SKM-1 (cell line): ENCODE data around the gene ZNF839.
"Not testable (repeated sequence)": the region's sequence is repeated elsewhere in the genome, so short reads cannot be mapped to it uniquely, and the experiment has no call there.

ENCODE experiments used
- DNase-seq: peaks from one replicate; lab custom pipeline; 2025; ENCODE audit not compliant: unreplicated experiment; lab: John Stamatoyannopoulos, UW

ZNF839 gene

GRCh38 chr14:102333795-102334705 lies 14.5 kb downstream of the ZNF839 start:
- no peak for DNase-seq

DNA sequence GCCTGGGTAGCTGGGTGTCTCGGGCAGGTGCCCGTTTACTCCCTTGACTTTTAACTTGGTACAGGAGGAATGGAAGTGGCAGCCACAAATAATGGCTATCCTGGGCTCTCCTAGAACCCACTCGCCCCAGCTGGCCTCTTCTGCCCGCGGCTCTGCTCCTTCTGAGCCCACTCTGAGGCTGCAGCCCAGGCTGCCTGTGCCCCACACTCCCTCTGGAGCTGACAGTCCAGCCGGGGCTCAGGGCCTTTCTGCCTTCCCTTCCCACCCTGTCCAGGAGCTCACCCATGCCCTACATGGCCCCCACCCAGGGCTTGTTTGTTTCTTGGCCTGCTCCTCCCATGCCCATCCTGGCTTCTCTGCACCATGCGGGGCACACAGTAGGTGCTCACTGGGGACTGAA lies 15.6 kb downstream of the ZNF839 start:
- no peak for DNase-seq

GRCh38 chr14:102338724-102339123 lies 19.2 kb downstream of the ZNF839 start:
- DNase-seq: no peak

DNA sequence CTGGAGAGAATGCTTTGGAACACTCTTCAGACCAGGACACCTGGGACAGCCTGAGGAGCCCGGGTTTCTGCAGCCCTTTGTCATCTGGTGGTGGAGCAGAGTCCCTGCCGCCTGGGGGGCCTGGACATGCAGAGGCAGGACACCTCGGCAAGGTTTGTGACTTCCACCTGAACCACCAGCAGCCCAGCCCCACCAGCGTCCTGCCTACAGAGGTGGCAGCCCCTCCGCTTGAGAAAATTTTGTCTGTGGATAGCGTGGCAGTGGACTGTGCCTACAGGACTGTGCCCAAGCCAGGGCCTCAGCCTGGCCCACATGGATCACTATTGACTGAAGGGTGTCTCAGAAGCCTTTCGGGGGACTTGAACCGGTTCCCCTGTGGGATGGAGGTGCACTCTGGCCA lies 22.0 kb downstream of the ZNF839 start:
- DNase-seq: no peak

GRCh38 chr14:102342238-102342637 lies 22.7 kb downstream of the ZNF839 start:
- DNase-seq: no peak

DNA sequence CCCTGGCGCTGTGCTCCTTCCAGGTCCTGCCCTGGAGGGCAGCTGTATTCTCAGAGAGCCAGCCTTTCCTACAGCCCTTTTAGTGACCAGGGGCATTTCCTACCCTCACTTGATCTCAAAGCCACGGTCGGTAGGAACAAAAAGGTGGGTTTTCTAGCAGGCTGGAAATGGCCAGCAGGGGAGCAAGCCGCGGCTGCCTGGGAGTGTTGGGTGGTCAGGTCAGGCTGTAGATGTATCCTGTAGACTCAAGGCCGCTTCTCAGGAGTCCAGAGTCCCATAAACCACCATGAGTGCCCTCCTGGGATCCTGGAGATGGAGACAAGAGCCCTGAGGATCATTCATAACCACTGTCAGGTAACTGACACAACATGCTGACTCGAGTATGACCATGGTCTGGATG lies 24.5 kb downstream of the ZNF839 start:
- DNase-seq: no peak

DNA sequence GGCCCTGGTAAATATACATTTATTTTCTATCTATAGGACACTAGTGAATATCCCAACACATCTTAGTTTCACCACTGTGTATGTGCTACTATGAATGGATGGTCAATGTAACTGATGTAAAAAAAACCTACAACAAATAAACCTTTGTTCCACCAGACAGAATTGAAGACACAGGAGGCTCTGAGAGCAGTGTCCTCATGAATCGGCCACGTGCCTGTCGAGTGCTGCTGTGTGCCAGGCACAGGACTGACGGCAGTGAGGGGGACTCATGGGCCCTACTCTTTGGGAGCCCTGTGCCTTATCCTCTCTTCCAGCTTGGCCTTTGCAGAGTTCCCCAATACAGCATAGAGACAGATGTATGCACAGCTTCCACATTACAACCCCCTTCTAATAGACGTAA lies 24.9 kb downstream of the ZNF839 start:
- DNase-seq: no peak

DNA sequence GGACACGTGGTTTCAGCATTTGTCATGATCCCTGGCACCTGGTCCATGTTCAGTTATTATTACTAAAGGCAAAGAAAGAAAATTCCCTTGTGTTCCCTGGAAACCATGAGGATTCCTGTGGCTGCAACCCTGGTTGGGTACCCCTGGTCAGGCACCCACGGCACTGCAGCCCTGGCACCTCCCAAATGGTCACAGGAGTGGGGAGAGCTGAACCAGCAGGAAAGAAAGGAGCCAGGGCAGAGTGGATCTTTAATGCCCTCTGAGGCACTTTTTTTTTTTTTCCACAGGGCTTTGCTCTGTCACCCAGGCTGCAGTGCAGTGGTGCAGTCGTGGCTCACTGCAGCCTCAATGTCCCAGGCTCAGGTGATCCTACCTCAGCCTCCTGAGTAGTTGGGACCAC lies 25.7 kb downstream of the ZNF839 start:
- DNase-seq: no peak

GRCh38 chr14:102346645-102347044 lies 27.1 kb downstream of the ZNF839 start:
- no peak for DNase-seq

DNA sequence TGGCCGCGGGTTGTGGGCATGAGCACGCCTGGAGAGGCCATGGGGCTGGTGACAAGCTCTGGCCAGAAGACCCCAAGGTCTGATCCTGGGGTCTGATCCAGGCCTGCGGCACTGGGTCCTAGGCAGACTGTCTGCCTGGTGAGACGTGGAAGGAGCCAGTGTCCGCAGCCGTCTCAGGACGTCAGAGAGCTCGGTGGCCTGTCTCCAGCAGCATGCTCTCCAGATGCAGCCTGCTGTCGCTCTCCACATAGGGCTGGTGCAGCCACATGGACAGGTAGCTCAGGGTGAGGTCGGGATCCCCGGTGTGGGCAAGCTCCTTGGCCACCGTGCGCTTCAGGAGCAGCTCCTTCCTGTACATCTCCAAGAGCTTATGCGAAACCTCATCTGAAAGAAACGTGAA lies 28.8 kb downstream of the ZNF839 start:
- DNase-seq: no peak

DNA sequence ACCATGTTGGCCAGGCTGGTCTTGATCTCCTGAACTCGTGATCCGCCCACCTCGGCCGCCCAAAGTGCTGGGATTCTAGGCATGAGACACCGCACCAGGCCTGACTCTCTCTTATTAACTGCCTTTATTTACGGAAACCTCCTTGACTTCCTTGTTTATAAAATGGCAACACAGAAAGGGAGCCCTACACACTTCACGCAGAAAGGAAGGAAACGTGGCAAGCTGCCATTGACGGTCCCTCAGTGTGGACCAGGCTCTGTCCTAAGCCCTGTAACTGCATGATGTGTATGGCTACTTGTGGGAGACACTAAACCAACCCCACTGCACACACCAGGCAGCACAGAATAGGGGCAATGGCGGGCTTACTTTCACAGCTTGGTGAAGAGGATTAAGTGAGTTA lies 31.5 kb downstream of the ZNF839 start:
- DNase-seq: no peak

DNA sequence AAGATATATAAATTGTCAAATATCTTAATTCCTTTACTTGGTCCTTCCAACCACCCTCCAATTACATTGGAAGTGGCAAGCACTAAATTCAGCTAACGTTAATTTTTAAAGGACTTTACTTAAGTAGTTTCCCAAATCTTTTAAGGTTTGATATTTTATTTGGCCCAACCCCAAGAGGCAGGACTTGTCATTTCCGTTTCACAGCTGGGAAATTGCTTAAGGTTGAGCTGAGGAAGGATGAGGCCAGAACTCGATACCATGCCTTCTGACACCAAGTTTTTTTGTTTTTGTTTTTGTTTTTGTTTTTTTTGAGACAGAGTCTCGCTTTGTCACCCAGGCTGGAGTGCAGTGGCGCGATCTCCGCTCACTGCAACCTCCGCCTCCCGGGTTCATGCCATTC lies 32.0 kb downstream of the ZNF839 start:
- not testable (repeated sequence) for DNase-seq

DNA sequence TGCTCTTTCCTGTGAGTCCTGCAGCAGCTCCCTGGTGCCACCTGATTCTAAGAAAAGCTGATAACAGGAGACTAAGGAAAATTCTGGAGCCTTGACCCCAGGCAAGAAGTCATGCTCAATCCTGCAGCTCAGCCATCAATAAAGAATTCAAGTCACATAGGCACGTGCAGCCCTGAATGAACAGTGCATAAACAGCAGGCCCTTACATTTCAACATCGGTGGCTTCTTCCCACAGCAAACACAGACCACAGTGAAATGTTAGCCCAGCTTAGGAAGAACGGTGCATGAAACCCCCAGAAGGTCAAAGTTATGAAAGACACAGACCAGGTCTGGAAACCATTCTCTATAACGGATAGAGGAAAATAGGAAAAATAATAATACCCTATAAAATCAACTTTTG lies 32.7 kb downstream of the ZNF839 start:
- DNase-seq: no peak

GRCh38 chr14:102353126-102353619 lies 33.6 kb downstream of the ZNF839 start:
- DNase-seq: no peak

- no peak for DNase-seq
Measured at GRCh38 chr14:102356280-102356679, 36.7 kb downstream of the ZNF839 start.

GRCh38 chr14:102359341-102359740 lies 39.8 kb downstream of the ZNF839 start:
- DNase-seq: no peak

DNA sequence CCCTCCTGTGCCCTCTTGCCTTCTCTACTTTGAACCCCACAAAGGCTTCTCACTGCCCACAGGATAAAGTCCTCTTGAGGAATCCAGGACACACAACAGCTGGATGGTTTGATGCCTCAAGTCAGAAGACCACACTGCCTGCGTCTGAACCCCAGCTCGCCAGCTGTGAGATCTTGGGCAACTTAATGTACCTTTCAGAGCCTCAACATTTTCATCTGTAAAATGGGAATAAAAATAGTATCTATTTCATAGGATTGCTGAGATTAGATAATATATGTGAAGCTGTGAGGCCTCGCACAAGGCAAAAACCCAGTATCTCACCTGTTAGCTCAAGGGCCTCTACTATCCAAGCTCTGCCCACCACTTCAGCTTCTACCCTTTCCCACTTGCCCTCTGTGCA lies 40.8 kb downstream of the ZNF839 start:
- no peak for DNase-seq

DNA sequence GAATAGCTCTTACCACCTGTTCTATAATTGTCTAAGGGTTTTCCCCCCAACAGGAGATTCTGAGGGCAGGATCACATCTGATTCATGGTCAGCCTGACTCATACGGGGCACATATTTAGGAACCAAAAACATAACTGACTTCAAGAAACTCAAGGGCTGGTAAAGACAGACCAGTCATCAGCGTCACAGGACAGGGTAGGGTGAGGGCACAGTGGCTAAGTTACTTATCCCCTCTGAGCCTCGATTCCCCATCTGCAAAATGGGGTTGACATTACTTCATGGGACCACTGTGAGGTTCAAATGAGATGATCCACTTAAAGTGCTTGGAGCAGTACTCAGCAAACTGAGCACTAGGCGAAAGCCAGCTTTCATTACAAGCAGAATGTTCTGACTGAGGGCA lies 42.5 kb downstream of the ZNF839 start:
- DNase-seq: no peak

DNA sequence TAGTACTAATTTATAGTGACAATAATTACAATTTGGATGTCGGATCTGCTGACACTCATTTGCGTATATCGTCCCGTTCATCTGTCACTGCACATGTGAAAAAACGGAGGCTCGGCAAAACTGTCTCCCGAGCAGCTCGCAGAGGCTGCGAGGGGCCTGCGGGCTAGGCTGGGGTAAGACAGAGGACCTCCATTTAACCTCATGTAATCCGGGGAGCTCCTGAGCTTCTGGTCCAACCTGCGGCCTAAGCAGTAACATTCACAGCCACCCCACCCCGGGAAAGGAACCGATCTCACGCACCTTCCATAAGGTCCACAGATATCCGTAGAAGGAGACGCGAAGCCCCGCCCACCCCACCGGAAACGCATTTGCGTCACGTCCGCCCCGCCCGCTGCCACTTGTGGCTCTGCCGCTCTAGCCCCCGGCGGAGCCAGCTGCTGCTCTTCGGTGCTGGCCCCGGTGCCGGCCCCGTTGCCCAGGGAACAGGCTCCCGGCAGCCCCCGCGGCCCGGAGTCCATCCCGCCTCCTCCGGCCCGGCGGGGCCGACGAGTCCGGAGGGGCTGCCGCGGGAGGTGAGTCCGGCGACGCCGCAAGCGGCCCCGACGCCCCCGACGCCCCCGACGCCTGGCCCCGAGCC lies 43.1 kb downstream of the ZNF839 start, which contains the start of the genes CINP and TECPR2:
TSS of gene CINP (minus strand) at position 346 of the 637 bp plus-strand sequence. CDS start at position 307, 39 bp downstream.
TSS of gene TECPR2 (plus strand) at position 397 of the 637 bp plus-strand sequence. CDS start 13,781 bp downstream, outside the sequence.
- DNase-seq: peak; percentile 53

- no peak for DNase-seq
Measured at GRCh38 chr14:102363182-102363943, 43.8 kb downstream of the ZNF839 start.

- DNase-seq: peak; percentile 54
Measured at GRCh38 chr14:102370305-102370809, 50.8 kb downstream of the ZNF839 start.
